Muscle layer of duodenum (tissue), 2 donors: ENCODE measurements around the gene PSMA6.
A peak's percentile ranks its signal among the peaks of the same experiment; 100 is the strongest.
"Not testable (repeated sequence)": the region's sequence is repeated elsewhere in the genome, so short reads cannot be mapped to it uniquely, and the experiment has no call there.

Experiments
- H3K27ac ChIP-seq: one replicate; pipeline ENCODE4 v1.7.0; 2013; ENCODE audit warnings: mild to moderate bottlenecking, low read length
- H3K27me3 ChIP-seq: one replicate; pipeline ENCODE4 v1.7.0; 2013; ENCODE audit warnings: low read depth, mild to moderate bottlenecking, control low read depth, low read length
- H3K36me3 ChIP-seq, 2 donors: one replicate each; pipeline ENCODE4 v1.7.0; 2013; ENCODE audit warnings: low read length in 2 of 2, control low read depth in 1 of 2, mild to moderate bottlenecking in 1 of 2; ENCODE audit not compliant: insufficient read depth in 2 of 2, control insufficient read depth in 1 of 2
- H3K4me1 ChIP-seq, 2 donors: one replicate each; pipeline ENCODE4 v1.7.0; 2013; ENCODE audit warnings: low read length in 2 of 2, mild to moderate bottlenecking in 2 of 2, control low read depth in 1 of 2, moderate library complexity in 1 of 2; ENCODE audit not compliant: insufficient read depth in 2 of 2, control insufficient read depth in 1 of 2
- H3K4me3 ChIP-seq, 2 donors: one replicate each; pipeline ENCODE4 v1.7.0; 2013; ENCODE audit warnings: low read length in 2 of 2, low read depth in 1 of 2, mild to moderate bottlenecking in 1 of 2
- H3K9me3 ChIP-seq, 2 donors: one replicate each; pipeline ENCODE4 v1.7.0; 2013; ENCODE audit warnings: low read length in 2 of 2, control low read depth in 1 of 2, mild to moderate bottlenecking in 1 of 2; ENCODE audit not compliant: control insufficient read depth in 1 of 2
- donor health status: healthy.

PSMA6 gene

GRCh38 chr14:35331605-35332516, 39.7 kb downstream of the PSMA6 start:
- Histone ChIP-seq H3K9me3 (no peaks in the 10 kb centered on the region), H3K4me1 (peaks cover 14 to 15% of the 10 kb centered on the region in 2 donors), H3K27me3 (no peaks in the 10 kb centered on the region), H3K4me3 (no peak overlapping the region), H3K27ac (peak overlapping the region; percentile 26), H3K36me3 (no peaks in the 10 kb centered on the region)

DNA sequence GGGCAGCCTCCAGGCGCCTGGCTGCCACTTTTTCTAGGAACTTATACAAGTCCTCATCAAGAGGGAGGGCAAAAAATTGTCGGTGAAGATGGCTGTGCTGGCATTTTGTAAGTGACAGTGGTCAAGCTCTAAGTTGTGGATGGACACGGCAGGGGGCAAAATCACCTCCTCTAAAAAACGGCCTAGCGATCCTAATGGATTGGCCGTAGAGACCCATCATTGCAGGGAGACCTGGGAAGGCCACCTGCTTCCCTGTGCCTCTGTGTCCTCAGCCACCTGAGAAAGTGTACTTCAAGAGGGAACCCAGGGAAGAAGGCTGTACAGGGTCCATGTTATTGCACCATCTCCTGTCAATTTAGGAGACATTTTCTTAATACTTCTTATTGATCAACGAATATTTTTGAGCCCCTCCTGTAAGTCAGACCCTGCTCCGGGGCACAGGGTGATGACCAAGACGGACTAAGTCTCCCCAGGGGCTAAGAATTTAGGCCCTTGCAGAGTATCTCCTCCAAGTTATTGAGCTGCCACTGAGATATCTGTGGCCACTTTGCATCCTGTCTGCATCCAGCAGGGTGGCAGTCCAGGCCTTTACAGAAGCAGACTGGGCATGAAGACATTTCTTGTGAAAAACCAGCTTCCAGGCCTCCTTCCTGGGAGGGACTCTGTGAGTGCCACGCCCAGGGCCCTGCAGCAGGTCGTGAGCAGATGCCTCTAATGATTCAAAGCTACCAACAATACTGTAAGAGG, 40.5 kb downstream of the PSMA6 start:
- Histone ChIP-seq H3K9me3 (no peaks in the 10 kb centered on the region), H3K27me3 (no peaks in the 10 kb centered on the region), H3K36me3 (no peaks in the 10 kb centered on the region), H3K27ac (peak overlapping the region; percentile 26), H3K4me1 (peaks cover 23% of the 10 kb centered on the region in 2 donors), H3K4me3 (no peak overlapping the region)

DNA sequence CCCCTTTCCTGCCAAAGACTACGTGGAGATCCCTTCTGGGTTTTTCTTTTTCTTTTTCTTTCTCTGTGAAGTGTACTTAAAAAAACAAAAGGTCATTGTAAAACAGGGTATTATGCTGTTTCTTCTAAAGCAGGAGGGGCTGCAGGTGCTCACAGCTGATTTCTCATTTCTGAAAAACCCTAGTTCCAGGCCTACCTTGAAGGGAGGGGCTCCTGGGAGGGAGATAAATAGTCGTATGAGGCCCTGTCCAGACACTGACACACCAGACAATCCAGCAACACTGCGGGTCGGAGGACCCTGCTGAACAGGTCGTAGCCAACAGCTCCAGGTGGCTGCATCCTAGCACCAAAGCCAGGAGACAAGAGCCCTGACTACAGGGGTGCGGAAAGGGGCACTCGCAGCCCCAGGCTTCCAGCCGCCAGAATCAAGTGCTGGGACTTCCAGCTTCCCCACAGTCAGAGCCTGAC, 41.1 kb downstream of the PSMA6 start:
- Histone ChIP-seq H3K36me3 (no peaks in the 10 kb centered on the region), H3K27me3 (no peaks in the 10 kb centered on the region), H3K4me3 (no peak overlapping the region), H3K4me1 (peaks cover 26% of the 10 kb centered on the region in 2 donors), H3K9me3 (no peaks in the 10 kb centered on the region), H3K27ac (peak overlapping the region; percentile 20)

DNA sequence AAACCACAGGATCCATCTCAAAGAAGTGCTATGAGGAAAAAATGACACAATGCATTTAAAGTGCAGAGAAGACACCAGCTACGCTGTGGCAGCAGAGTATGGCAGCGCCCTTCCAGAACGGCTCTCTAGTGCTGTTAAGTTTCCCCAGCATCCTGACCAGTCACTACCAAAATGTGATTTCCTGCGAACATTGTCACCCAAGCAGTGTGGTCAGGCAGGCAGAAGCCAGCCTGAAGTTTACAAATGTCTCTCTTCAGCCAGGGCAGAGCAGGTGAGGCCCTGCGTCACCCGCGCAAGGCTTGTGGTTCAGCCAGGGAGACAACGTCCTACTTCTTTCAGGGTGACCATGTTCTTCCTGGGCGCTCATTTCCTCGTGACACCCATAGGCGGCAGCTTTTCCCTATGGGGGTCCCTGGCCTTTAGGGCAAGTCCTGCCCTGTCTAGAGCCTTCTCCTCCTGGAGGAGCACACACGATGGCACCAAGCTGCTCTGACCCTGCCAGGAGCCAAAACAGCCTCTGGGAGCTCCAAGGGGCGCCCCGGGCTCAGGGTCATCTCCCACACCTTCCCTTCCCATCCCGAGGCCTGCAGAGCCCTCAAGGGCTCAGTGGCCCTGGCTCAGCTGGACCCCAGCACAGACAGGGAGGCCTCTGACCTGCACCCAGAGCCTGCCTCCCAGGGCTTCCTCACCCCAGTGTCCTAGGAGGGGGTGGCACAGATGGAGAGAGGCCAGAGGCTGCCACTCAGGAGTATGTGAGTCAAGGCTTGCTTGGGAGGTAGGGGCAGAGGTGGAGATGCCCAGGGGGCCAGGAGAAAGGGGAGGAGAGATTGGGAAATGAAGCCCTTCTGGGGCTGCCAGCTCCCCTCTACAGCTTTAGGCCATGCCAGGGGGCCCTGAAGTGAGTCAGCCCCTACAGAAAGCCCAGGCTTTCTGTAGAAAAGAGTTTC, 41.9 kb downstream of the PSMA6 start:
- no peak overlapping the region for H3K27ac ChIP-seq
- H3K27me3 ChIP-seq, result no peaks in the 10 kb centered on the region
- H3K4me1 ChIP-seq, result peaks cover 26% of the 10 kb centered on the region in 2 donors
- no peak overlapping the region for H3K4me3 ChIP-seq
- H3K9me3 ChIP-seq, result no peaks in the 10 kb centered on the region
- H3K36me3 ChIP-seq, result no peaks in the 10 kb centered on the region

- Histone ChIP-seq H3K27ac (peak overlapping the region; percentile 65), H3K4me3 (no peak overlapping the region), H3K36me3 (no peaks in the 10 kb centered on the region), H3K27me3 (no peaks in the 10 kb centered on the region), H3K9me3 (no peaks in the 10 kb centered on the region), H3K4me1 (peaks cover 26 to 28% of the 10 kb centered on the region in 2 donors)
Measured at GRCh38 chr14:35335388-35336092, 43.4 kb downstream of the PSMA6 start.

GRCh38 chr14:35336171-35336493, 44.0 kb downstream of the PSMA6 start:
- not testable (repeated sequence) for H3K36me3 ChIP-seq, H3K9me3 ChIP-seq, H3K27me3 ChIP-seq
- Histone ChIP-seq H3K27ac (peak overlapping the region; percentile 65), H3K4me1 (peaks cover 30 to 34% of the 10 kb centered on the region in 2 donors), H3K4me3 (peak overlapping the region; percentile 25 to 26)

DNA sequence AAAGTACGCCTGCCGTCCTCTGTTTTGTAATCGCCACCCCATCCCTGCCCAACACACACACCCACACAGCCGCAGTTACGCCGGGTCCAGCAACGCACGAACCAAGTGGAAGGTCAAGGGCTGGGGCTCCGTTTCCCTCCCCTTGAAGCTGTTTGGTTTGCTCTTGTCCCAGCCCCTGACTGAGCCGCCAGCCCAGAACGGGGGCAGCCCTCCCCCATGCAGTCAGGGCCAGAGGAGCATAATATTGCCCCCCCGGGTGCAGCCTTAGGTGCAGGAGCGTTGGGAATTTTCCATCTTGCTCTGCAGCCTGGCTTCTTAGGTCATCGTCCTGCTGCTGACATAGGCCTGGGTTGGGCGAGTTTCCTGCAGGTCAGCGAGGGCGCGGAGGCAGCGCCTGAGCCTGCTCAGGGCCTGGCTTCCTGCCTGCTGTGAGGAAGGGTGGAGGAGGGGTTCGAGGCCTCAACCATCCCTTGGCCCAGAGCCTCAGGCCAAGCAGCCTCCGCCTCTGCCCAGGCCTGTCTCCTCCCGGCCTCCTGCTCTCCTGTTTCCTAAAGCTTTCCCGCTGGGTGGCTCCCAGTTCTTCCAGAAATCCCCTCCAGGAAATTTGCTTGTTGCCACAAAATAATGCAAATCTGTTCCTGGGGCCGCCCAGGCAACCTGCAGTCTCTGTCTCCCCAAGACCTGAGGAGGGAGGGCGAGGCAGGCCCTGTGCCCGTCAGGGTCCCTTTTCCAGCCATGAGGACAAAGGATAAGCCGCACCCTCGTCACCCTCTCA, 44.5 kb downstream of the PSMA6 start:
- peaks cover 35 to 40% of the 10 kb centered on the region in 2 donors for H3K4me1 ChIP-seq
- H3K36me3 ChIP-seq, result no peaks in the 10 kb centered on the region
- H3K27ac ChIP-seq, result peak overlapping the region; percentile 65
- no peaks in the 10 kb centered on the region for H3K9me3 ChIP-seq
- H3K27me3 ChIP-seq, result no peaks in the 10 kb centered on the region
- peak overlapping the region; percentile 25 to 26 for H3K4me3 ChIP-seq

DNA sequence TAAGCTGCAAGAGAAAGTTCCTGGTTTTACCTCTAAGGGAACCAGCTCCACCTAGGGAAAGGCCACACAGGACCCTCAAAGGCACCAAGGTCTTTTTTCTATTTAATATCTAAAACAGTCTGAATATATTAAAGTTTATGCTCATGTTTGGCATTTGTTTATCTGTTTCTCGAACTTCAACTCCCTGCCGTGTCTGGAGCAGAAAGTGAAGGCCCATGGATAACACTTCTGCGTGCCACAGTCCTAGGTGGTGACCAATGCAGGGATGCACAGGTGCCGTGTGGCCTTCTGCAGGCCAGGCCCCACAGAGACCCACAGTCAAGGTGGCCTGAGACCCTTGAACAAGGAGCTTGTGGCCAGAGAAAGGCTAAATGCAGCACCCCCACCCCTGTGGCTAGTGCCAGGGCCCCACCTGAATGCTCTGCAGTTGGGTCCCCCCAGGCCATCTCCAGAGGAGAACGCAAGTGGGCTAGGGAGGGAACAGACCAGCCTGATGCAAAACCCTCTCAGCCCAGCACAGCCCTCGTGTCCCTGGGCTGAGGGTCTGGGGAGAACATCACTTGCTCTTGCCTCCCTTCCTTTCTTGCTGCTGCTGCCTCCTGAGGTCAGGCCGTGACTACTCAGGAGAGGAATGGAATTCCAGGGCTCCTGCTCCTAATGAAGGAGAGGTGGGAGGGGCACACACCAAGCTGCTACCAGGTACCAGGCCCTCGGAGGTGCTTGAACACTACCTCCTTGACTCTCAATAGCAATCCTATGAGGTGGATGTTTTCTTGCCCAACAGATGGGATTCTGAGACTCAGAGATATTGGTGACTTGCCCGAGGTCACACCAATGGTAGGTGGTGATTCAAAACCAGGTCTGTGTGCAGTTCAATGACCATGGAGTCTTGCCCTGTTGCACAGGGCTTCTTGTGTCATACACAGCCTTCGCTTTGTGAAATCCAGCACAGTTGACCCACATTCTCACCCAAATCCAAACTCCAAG, 45.4 kb downstream of the PSMA6 start:
- peaks cover 39 to 48% of the 10 kb centered on the region in 2 donors for H3K4me1 ChIP-seq
- no peaks in the 10 kb centered on the region for H3K36me3 ChIP-seq
- no peaks in the 10 kb centered on the region for H3K27me3 ChIP-seq
- H3K9me3 ChIP-seq, result no peaks in the 10 kb centered on the region
- H3K27ac ChIP-seq, result peak overlapping the region; percentile 65
- H3K4me3 ChIP-seq, result peak overlapping the region in 1 of 2 donors; percentile 25

- Histone ChIP-seq H3K9me3 (no peaks in the 10 kb centered on the region), H3K4me3 (no peak overlapping the region), H3K27ac (no peak overlapping the region), H3K27me3 (no peaks in the 10 kb centered on the region), H3K36me3 (no peaks in the 10 kb centered on the region), H3K4me1 (peaks cover 32 to 50% of the 10 kb centered on the region in 2 donors)
Measured at GRCh38 chr14:35338731-35339405, 46.7 kb downstream of the PSMA6 start.
